Lung (tissue), 16 donors: Measurements from ENCODE around the gene SNX17. TPM values are rescaled to one million over a fixed set of nuclear protein-coding genes. Genes with fewer than 3 reads are reported as not detected.

Source experiments
- ATAC-seq: fragments of 200-7000 bp; cut with Tn5 transposase; one replicate; pipeline ENCODE4 v1.9.1; 2020; ENCODE audit warnings: moderate number of reproducible peaks; ENCODE audit not compliant: insufficient read depth, low FRiP score
- DNase-seq, 3 donors: peaks; one replicate each; pipeline ENCODE4 v3.0.0-alpha.2; 2013 to 2017
- H3K27ac ChIP-seq, 2 donors: one replicate each; pipeline ENCODE4 v1.5.1; 2013; ENCODE audit warnings: mild to moderate bottlenecking in 2 of 2, moderate library complexity in 2 of 2, control low read depth in 1 of 2, inconsistent platforms in 1 of 2, low read depth in 1 of 2, low read length in 1 of 2
- H3K27me3 ChIP-seq, 3 donors: one replicate each; pipeline ENCODE4 v1.5.1; 2013; ENCODE audit warnings: low read length in 2 of 3; ENCODE audit not compliant: control insufficient read depth in 3 of 3, insufficient read depth in 3 of 3
- H3K36me3 ChIP-seq, 4 donors: one replicate each; pipeline ENCODE4 v1.5.1; 2013; ENCODE audit warnings: low read length in 4 of 4, mild to moderate bottlenecking in 1 of 4, moderate library complexity in 1 of 4; ENCODE audit not compliant: control insufficient read depth in 4 of 4, insufficient read depth in 4 of 4
- H3K4me1 ChIP-seq, 5 donors: one replicate each; pipeline ENCODE4 v1.5.1; 2013; ENCODE audit warnings: low read length in 5 of 5, mild to moderate bottlenecking in 2 of 5, moderate library complexity in 1 of 5; ENCODE audit not compliant: control insufficient read depth in 5 of 5, insufficient read depth in 5 of 5
- H3K4me3 ChIP-seq: one replicate; pipeline ENCODE4 v1.5.1; 2013; ENCODE audit warnings: mild to moderate bottlenecking, control low read depth, moderate library complexity
- H3K9ac ChIP-seq, 2 donors: one replicate each; pipeline ENCODE4 v1.5.1; 2013; ENCODE audit warnings: low read length in 2 of 2, control low read depth in 1 of 2; ENCODE audit not compliant: insufficient read depth in 1 of 2
- H3K9me3 ChIP-seq, 4 donors: one replicate each; pipeline ENCODE4 v1.5.1; 2013; ENCODE audit warnings: low read length in 3 of 4, mild to moderate bottlenecking in 1 of 4, moderate library complexity in 1 of 4; ENCODE audit not compliant: control insufficient read depth in 4 of 4, insufficient read depth in 3 of 4
- CTCF ChIP-seq: IDR thresholded peaks from 2 replicates; pipeline ENCODE4 v1.5.1; 2012; ENCODE audit warnings: mild to moderate bottlenecking; ENCODE audit errors: control extremely low read depth, extremely low read depth
- WGBS, 2 donors: extraction: QIAGEN DNeasy Blood & Tissue Kit; methylation state at CpG; one replicate each; pipeline ENCODE4 v1.1.7; 2013; 5-methylcytosine and 5-hydroxymethylcytosine counted together
- long read RNA-seq, 5 donors: transcript quantifications; one replicate each; lab custom pipeline, GENCODE V29; 2026
- polyA plus RNA-seq, 2 donors: library from polyadenylated mRNA; stranded (reverse); fragments of 200-250 nt; gene quantifications; one replicate each; pipeline ENCODE4 v1.2.1, GENCODE V29; 2013
- total RNA-seq, 2 donors: library from RNA; depleted of rRNA in 1 of 2; stranded (reverse); fragments of >200 nt in 1 of 2; gene quantifications; one replicate each; pipeline ENCODE4 v1.2.1, GENCODE V29; 2014 to 2021
- donor health status: control.
- donor health status: control.
- donor health status: Bipolar disorder and iron deficiency.
- donor health status: healthy.
- donor health status: DM: yes; HTN: yes; CAD: no.

The SNX17 gene
- total RNA-seq (100 to 1,000 TPM in 1 of 2 donors, 10 to 100 TPM in 1; 65.8 to 129 TPM), polyA plus RNA-seq (100 to 1,000 TPM in 1 of 2 donors, 10 to 100 TPM in 1; 68.4 to 123 TPM)
- long read RNA-seq, donor 1, transcript SNX17-201 (15 exons, 2,044 nt) = major isoform, 42 of 46 reads
- long read RNA-seq, donor 1, partial matches to known transcripts = 0 of 46 reads
- long read RNA-seq, donor 1, other reads (novel, unspliced or antisense) = 0 of 46 reads
- long read RNA-seq, donor 2, transcript SNX17-201 (15 exons, 2,044 nt) = major isoform, 14 of 17 reads
- long read RNA-seq, donor 2, partial matches to known transcripts = 0 of 17 reads
- long read RNA-seq, donor 2, other reads (novel, unspliced or antisense) = 0 of 17 reads
- long read RNA-seq, donor 3, transcript SNX17-201 (15 exons, 2,044 nt) = major isoform, 13 of 14 reads
- long read RNA-seq, donor 3, partial matches to known transcripts = 0 of 14 reads
- long read RNA-seq, donor 3, other reads (novel, unspliced or antisense) = 0 of 14 reads
- long read RNA-seq, donor 4, transcript SNX17-201 (15 exons, 2,044 nt) = major isoform, 9 of 10 reads
- long read RNA-seq, donor 4, partial matches to known transcripts = 0 of 10 reads
- long read RNA-seq, donor 4, other reads (novel, unspliced or antisense) = 0 of 10 reads
- long read RNA-seq, donor 5, transcript SNX17-201 (15 exons, 2,044 nt) = major isoform, 42 of 266 reads
- long read RNA-seq, donor 5, partial matches to known transcripts = 187 of 266 reads
- long read RNA-seq, donor 5, other reads (novel, unspliced or antisense) = 34 of 266 reads

- Histone ChIP-seq H3K4me1 (peaks cover 2 to 15% (median 8%) of the 10 kb centered on the region in 5 donors), H3K36me3 (peaks cover 24 to 51% (median 42%) of the 10 kb centered on the region in 4 donors), H3K27ac (peak within 1 kb of the TSS; percentile 92 to 95), H3K4me3 (peak within 1 kb of the TSS; percentile 97), H3K27me3 (no peaks in the 10 kb centered on the region), H3K9ac (peak within 1 kb of the TSS; percentile 80 to 88), H3K9me3 (no peaks in the 10 kb centered on the region)
- DNase-seq (peak; percentile 100), ATAC-seq (peak; percentile 93)
- peak; percentile 86 for TF ChIP-seq CTCF
- 0% methylated on average over 80 to 85 of the region's 85 CpGs for WGBS, 2 donors
Measured at GRCh38 chr2:27370026-27370815, at the start of gene SNX17, which contains the start of gene EIF2B4. TSS of gene SNX17 (plus strand) at chr2:27370616. CDS start at chr2:27370744, 128 bp downstream. TSS of gene EIF2B4 (minus strand) at chr2:27370338. CDS start at chr2:27370314, 24 bp downstream.

GRCh38 chr2:27320958-27321543 is 49.4 kb upstream of the SNX17 start:
- Histone ChIP-seq H3K9ac (no peak overlapping the region), H3K36me3 (peaks cover 0 to 9% (median 1%) of the 10 kb centered on the region in 4 donors), H3K27me3 (no peaks in the 10 kb centered on the region), H3K4me3 (no peak overlapping the region), H3K9me3 (no peaks in the 10 kb centered on the region), H3K27ac (peak overlapping the region; percentile 60 to 91), H3K4me1 (peaks cover 0 to 23% (median 12%) of the 10 kb centered on the region in 5 donors)
- DNase-seq (no peak), ATAC-seq (peak; percentile 68)
- TF ChIP-seq CTCF = no peak
- WGBS, 2 donors = 62 to 80% methylated on average over 8 of the region's 8 CpGs

GRCh38 chr2:27322301-27322765 is 48.1 kb upstream of the SNX17 start:
- Histone ChIP-seq H3K36me3 (peaks cover 6 to 13% (median 12%) of the 10 kb centered on the region in 4 donors), H3K4me3 (peak overlapping the region; percentile 70), H3K27ac (peak overlapping the region; percentile 91 to 97), H3K4me1 (peaks cover 0 to 23% (median 12%) of the 10 kb centered on the region in 5 donors), H3K9ac (peak overlapping the region; percentile 98 to 99), H3K9me3 (no peaks in the 10 kb centered on the region), H3K27me3 (no peaks in the 10 kb centered on the region)
- ATAC-seq = peak; percentile 3
- peak in 2 of 3 donors; percentile 17 for DNase-seq
- WGBS, 2 donors = 0 to 3% methylated on average over 10 of the region's 10 CpGs
- TF ChIP-seq CTCF = no peak
